Adrenal gland (tissue), 12 donors: ENCODE measurements around the gene CDH2. TPM values are rescaled to one million over a fixed set of nuclear protein-coding genes. Genes with fewer than 3 reads are reported as not detected.

Experiments
- DNase-seq, 7 donors: peaks; one replicate each; pipeline ENCODE4 v3.0.0-alpha.2; 2019 to 2020
- H3K27ac ChIP-seq, 5 donors: fragments of 200-600 bp; sonication (generic) in 4 of 5; 1 replicate in 3 of 5; 2 replicates in 2 of 5; pipeline versions ENCODE4 v1.5.1 to v1.8.0; 2016 to 2020; ENCODE audit warnings: mild to moderate bottlenecking in 1 of 5
- H3K27me3 ChIP-seq: fragments of 200-600 bp; 2 replicates; pipeline ENCODE4 v1.8.0; 2021
- H3K36me3 ChIP-seq, 2 donors: fragments of 200-600 bp; replicated peaks in 1 of 2; 1 replicate in 1 of 2; 2 replicates in 1 of 2; pipeline versions ENCODE4 v1.5.1 to v1.8.0; 2018 to 2022
- H3K4me1 ChIP-seq, 2 donors: fragments of 200-600 bp; replicated peaks in 1 of 2; 1 replicate in 1 of 2; 2 replicates in 1 of 2; pipeline versions ENCODE4 v1.5.1 to v1.8.0; 2018 to 2021
- H3K4me3 ChIP-seq, 4 donors: fragments of 200-600 bp; sonication (generic) in 3 of 4; one replicate each; pipeline ENCODE4 v1.5.1; 2016 to 2018
- H3K9me3 ChIP-seq, 3 donors: fragments of 200-600 bp; sonication (generic) in 1 of 3; replicated peaks in 1 of 3; 1 replicate in 2 of 3; 2 replicates in 1 of 3; pipeline versions ENCODE4 v1.5.1 to v1.8.0; 2016 to 2021
- CTCF ChIP-seq, 6 experiments: fragments of 450-650 bp in 4 of 6; fragments of 200-600 bp in 2 of 6; sonication (generic) in 1 of 6; IDR thresholded peaks; 1 replicate in 5 of 6; 2 replicates in 1 of 6; pipeline versions ENCODE4 v1.5.1 to v1.8.0; 2016 to 2021; ENCODE audit warnings: antibody characterized with exemption in 6 of 6, mild to moderate bottlenecking in 2 of 6, moderate library complexity in 1 of 6
- POLR2A ChIP-seq, 2 donors: fragments of 450-650 bp; IDR thresholded peaks; one replicate each; pipeline ENCODE4 v1.6.1; 2017; ENCODE audit warnings: antibody characterized with exemption in 2 of 2, mild to moderate bottlenecking in 2 of 2, moderate library complexity in 1 of 2
- WGBS, 4 donors: extraction: QIAGEN DNeasy Blood & Tissue Kit in 2 of 4; methylation state at CpG; one replicate each; pipeline versions ENCODE4 v1.1.5 to v1.1.7; 2013 to 2017; 5-methylcytosine and 5-hydroxymethylcytosine counted together
- intact Hi-C, 2 donors: fragments of 100-400 bp; cut with DNase I; formaldehyde crosslinking; loops; one replicate each; pipeline versions ENCODE4 v1.14.1 to v1.15.0; 2022 to 2023
- polyA plus RNA-seq, 3 donors: library from polyadenylated mRNA; stranded (reverse); fragments of 200-250 nt in 2 of 3; fragments of 350-450 nt in 1 of 3; fragmentation: Illumina TruSeq in 1 of 3; extraction: RNeasy Lipid Tissue Mini Kit (QIAGEN cat#74804) in 1 of 3; gene quantifications; one replicate each; pipeline ENCODE4 v1.2.3, GENCODE V29; 2013 to 2014
- total RNA-seq, 9 donors: library from RNA; depleted of rRNA in 4 of 9; stranded (reverse); fragments of >200 nt in 4 of 9; fragments of 120-200 nt in 1 of 9; fragmentation: NEBNext Ultra II Directional in 1 of 9; extraction: Animal tissue kit (Norgen Biotek cat#: 25700) in 1 of 9; gene quantifications; one replicate each; pipeline versions ENCODE4 v1.1.0 to v1.2.4, GENCODE V29; 2013 to 2023
- donor health status: healthy with polysubstance abuse.
- donor health status: Bipolar disorder and iron deficiency.
- donor health status: DM: yes; HTN: yes; CAD: no.
- donor health status: DM: no; HTN: no; CAD: no.
- donor health status: DM: no; HTN: no; CAD: no.
- donor health status: DM: yes; HTN: yes; CAD: no.

Gene CDH2
- total and polyA plus RNA-seq, 12 donors = 13.9 to 305 (median 129) TPM

DNA sequence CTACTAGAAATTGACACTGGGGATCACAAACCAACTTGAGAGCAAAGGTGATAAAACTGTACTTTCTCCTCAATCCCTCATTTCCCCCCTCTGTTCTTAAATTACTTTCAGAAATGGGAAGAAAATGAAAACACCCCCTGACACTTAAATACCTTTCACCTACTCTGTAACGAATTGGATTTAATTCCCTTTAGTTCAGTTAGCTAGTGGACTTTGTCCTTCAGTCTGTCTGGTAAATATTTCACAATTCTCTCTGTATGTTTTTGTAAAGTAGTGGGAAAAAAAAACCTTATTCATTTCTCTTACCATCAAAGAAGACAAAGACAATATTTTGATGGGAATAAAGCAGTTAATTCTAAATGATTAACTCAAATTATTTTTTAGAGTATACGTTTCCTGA lies 85.7 kb downstream of the CDH2 start:
- no peak overlapping the region for H3K4me3 ChIP-seq
- no peaks in the 10 kb centered on the region for H3K9me3 ChIP-seq
- no peaks in the 10 kb centered on the region for H3K36me3 ChIP-seq
- DNase-seq = no peak
- WGBS, 4 donors = 40 to 48% (median 44%) methylated on average over 2 of the region's 2 CpGs
- intact Hi-C loops = no loop called here
- H3K27me3 ChIP-seq = no peaks in the 10 kb centered on the region
- TF ChIP-seq CTCF (IDR thresholded peaks at IDR 0.05) (no peak), POLR2A (IDR thresholded peaks at IDR 0.05) (no peak)
- peaks cover 21 to 25% of the 10 kb centered on the region in 2 donors for H3K4me1 ChIP-seq
- H3K27ac ChIP-seq = peak overlapping the region in 1 of 5 donors; percentile 11

- no peak overlapping the region for H3K27ac ChIP-seq
- H3K4me3 ChIP-seq = no peak overlapping the region
- H3K36me3 ChIP-seq = no peaks in the 10 kb centered on the region
- intact Hi-C loops = no loop called here
- TF ChIP-seq CTCF (IDR thresholded peaks at IDR 0.05) (no peak), POLR2A (IDR thresholded peaks at IDR 0.05) (no peak)
- 92 to 95% (median 94%) methylated on average over 3 of the region's 3 CpGs for WGBS, 4 donors
- H3K4me1 ChIP-seq = peaks cover 17 to 20% of the 10 kb centered on the region in 2 donors
- H3K27me3 ChIP-seq = no peaks in the 10 kb centered on the region
- H3K9me3 ChIP-seq = no peaks in the 10 kb centered on the region
- DNase-seq = no peak
Observed at GRCh38 chr18:28088477-28088876, 88.5 kb downstream of the CDH2 start.

DNA sequence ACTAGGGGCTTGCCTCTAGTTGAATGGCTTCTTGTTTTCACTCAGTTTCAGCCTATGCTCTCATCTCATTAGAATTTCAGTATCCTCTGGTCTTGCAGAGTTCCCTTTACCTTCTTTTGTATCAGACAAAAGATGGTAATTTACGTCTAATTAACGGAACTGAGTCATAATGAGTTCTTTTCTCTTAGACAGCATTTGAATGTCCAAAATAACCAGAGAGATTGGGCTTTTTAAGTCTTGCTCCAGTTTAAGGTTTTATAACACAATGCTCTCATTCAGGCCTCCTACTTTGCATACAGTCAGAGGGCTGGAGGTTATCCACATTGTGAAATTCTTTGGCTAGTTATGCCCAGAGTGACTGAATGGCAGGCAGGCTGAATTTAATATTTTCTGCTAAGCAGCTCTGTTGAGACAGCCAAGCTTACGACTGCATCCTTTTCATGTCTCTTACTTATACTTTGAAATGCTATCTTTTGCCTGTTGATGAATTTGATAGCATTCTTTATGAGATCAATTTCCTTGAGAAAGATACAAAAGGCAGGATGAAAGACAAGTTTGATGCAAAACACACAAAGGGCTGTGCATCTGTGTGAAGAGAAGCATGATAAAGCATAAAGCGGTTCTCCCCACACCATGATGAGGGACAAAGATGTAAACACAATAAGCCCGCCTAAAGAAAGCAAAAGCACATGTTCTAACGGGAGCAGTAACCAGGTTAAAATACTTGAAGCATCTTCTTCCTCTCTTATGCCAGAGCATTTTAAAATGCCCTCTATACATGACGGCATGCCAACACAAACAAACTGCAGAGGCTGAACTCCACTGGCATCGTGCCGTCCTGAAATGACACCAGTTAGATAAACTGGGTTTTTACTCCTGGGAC lies 90.0 kb downstream of the CDH2 start:
- no peaks in the 10 kb centered on the region for H3K36me3 ChIP-seq
- TF ChIP-seq POLR2A (IDR thresholded peaks at IDR 0.05) (no peak), CTCF (IDR thresholded peaks at IDR 0.05) (no peak)
- intact Hi-C loops = no loop called here
- peak; percentile 52 to 77 (median 62) for DNase-seq
- no peaks in the 10 kb centered on the region for H3K27me3 ChIP-seq
- 27 to 38% (median 35%) methylated on average over 9 of the region's 9 CpGs for WGBS, 4 donors
- H3K27ac ChIP-seq = peak overlapping the region; percentile 23 to 69 (median 45)
- no peak overlapping the region for H3K4me3 ChIP-seq
- H3K4me1 ChIP-seq = peaks cover 17 to 20% of the 10 kb centered on the region in 2 donors
- no peaks in the 10 kb centered on the region for H3K9me3 ChIP-seq

- H3K4me1 ChIP-seq = peaks cover 8 to 10% of the 10 kb centered on the region in 2 donors
- 64 to 92% (median 89%) methylated on average over 2 of the region's 2 CpGs for WGBS, 4 donors
- intact Hi-C loops = no loop called here
Observed at GRCh38 chr18:28081516-28081915, 95.4 kb downstream of the CDH2 start.

More at GRCh38 chr18:28081516-28081915, 95.4 kb downstream of the CDH2 start:
- Histone ChIP-seq H3K27me3 (no peaks in the 10 kb centered on the region), H3K27ac (no peak overlapping the region), H3K4me3 (no peak overlapping the region), H3K36me3 (no peaks in the 10 kb centered on the region), H3K9me3 (no peaks in the 10 kb centered on the region)
- no peak for DNase-seq
- TF ChIP-seq CTCF (IDR thresholded peaks at IDR 0.05) = no peak
- no peak for TF ChIP-seq POLR2A (IDR thresholded peaks at IDR 0.05)
